Right ventricle myocardium inferior (tissue), 1 donor: ENCODE measurements around the gene SFXN4. TPM values are rescaled to one million over a fixed set of nuclear protein-coding genes. Genes with fewer than 3 reads are reported as not detected.

ENCODE experiments used
- ATAC-seq: fragments of 200-7000 bp; cut with Tn5 transposase; one replicate; pipeline ENCODE4 v1.9.1; 2020; ENCODE audit warnings: mild to moderate bottlenecking, moderate library complexity
- DNase-seq: peaks from one replicate; pipeline ENCODE4 v3.0.0; 2021; ENCODE audit errors: missing footprints
- intact Hi-C: fragments of 100-400 bp; cut with DNase I; formaldehyde crosslinking; loops from one replicate; pipeline ENCODE4 v1.11.0; 2022
- long read RNA-seq: library from polyadenylated mRNA; unstranded; transcript quantifications from one replicate; pipeline ENCODE4 v2.0.0, GENCODE V29; 2021
- total RNA-seq: library from RNA; stranded (reverse); fragmentation: NEBNext Ultra II Directional; extraction: Animal tissue kit (Norgen Biotek cat#: 25700); gene quantifications from one replicate; pipeline ENCODE4 v1.2.1, GENCODE V29; 2021
- donor health status: DM: no; HTN: yes; CAD: no; lungs with severe emphysema.

SFXN4 gene
- 42.0 TPM for total RNA-seq
- long read RNA-seq, transcript SFXN4-201 (14 exons, 1,363 nt): major isoform, 19 of 26 reads
- long read RNA-seq, partial matches to known transcripts: 0 of 26 reads
- long read RNA-seq, other reads (novel, unspliced or antisense): 7 of 26 reads

- peak; percentile 93 for DNase-seq
- ATAC-seq: peak; percentile 97
- intact Hi-C loops: loop anchor here (5.0 kb wide), 1 partner anchor 83 kb away; the partner anchor contains the start of gene EIF3A
Observed at GRCh38 chr10:119165171-119166117, at the start of gene SFXN4. Gene SFXN4, minus strand, starts transcription at chr10:119165714. Its CDS starts 67 bp downstream, at chr10:119165647.

DNA sequence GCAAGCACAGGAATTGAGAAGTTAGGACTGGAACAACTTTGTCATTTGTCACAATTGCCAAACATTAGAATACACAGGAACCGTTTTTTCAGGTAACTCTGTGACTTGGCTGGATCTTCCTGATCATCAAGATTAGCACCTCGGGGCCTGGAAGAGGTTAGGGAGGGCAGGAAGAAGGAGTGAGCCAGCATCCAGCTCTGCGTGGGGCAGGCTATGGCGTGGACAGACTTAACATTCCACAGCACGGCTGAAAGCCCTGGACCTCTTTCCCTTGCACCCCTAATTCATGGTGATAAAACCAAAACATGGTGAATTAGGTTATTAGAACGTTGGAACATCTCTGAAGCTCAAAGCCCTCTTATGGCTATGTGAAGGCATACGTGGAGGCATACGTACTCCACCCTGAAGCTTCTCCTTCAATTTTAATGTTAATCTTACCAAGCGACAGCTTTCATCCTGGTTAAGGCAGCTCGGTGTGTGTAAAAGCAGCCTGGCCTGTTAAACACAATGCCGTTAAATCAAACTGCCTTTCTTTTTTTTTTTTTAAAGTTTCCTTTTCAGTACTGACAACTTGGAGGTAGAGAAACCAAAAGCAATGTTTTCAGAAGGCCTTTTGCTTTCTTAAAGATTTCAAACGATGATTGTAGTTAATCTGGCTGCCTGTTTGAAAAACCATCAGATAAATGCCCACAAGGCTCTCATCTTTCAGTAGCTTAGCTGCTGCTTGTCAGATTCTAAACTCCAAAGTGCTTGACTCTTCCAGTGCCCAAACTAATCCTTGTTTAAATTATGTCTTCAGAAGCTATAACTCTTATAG is 46.3 kb upstream of the SFXN4 start:
- DNase-seq: no peak
- ATAC-seq: no peak
- intact Hi-C loops: no loop called here

GRCh38 chr10:119211176-119211575 is 45.7 kb upstream of the SFXN4 start:
- ATAC-seq (no peak), DNase-seq (no peak)
- intact Hi-C loops: no loop called here

- intact Hi-C loops: no loop called here
- DNase-seq: no peak
- ATAC-seq: no peak
Observed at GRCh38 chr10:119210633-119211032, 45.1 kb upstream of the SFXN4 start.

GRCh38 chr10:119209736-119210355 is 44.3 kb upstream of the SFXN4 start:
- ATAC-seq (no peak), DNase-seq (no peak)
- intact Hi-C loops: loop anchor here (2.0 to 5.0 kb wide), 3 partner anchors 41 to 442 kb away; partner anchors contain the start of gene BAG3

DNA sequence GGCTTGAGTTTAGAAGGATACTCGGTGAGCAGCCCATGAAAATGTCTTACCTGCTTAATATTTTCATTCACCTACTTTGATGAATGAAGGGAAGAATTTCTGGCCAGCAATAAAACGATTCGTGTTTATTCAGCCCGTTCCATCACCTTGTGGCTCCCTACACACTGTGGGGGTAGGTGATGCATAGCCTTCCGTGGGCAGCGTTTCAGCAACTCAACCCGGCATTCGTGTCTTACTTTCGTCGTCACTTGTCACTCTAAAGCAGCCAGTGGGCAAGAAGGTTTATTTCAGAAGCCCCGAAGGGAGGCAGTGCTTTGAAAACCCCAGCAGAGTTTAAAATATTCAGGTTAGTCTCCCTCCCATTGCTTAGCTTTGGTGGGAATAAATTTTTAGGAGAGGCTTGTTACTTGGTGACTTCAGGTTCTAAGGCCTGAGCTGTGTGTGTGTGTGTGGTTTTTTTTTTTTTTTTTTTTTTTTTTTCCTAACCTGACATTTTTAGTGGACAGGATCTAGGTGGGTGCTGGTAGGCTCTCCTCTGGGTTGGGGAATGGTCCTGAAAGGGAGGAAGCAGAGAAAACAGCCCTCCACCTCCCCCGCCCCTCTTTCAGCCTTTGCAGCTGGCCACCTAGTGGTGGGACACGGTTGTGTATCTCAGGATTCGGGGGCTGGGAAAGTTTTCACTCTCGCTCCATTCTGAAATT is 43.7 kb upstream of the SFXN4 start:
- intact Hi-C loops: loop anchor here (2.0 to 5.0 kb wide), 3 partner anchors 42 to 443 kb away; partner anchors contain the start of gene BAG3
- DNase-seq: peak; percentile 85
- ATAC-seq: no peak

DNA sequence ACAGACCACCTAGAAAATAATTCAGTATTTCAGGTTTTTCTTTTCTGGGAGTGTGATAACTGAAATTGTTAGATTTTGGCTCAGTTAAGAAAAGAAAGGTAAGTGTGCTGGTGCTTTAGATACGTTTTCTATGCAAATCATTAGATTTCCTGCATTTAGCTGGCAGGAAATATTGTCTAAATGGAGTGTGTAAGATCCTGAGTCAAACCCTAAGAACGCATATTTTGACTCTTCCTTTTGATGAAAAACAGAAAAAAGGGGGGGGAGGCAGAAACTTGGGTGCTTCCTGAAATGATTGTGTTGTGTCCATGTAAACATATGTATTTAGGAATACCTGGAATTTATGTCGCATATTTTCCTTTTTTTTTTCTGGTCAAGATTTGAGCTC is 43.0 kb upstream of the SFXN4 start:
- DNase-seq (no peak), ATAC-seq (no peak)
- intact Hi-C loops: loop anchor here (2.0 to 5.0 kb wide), 3 partner anchors 42 to 444 kb away; partner anchors contain the start of gene BAG3

DNA sequence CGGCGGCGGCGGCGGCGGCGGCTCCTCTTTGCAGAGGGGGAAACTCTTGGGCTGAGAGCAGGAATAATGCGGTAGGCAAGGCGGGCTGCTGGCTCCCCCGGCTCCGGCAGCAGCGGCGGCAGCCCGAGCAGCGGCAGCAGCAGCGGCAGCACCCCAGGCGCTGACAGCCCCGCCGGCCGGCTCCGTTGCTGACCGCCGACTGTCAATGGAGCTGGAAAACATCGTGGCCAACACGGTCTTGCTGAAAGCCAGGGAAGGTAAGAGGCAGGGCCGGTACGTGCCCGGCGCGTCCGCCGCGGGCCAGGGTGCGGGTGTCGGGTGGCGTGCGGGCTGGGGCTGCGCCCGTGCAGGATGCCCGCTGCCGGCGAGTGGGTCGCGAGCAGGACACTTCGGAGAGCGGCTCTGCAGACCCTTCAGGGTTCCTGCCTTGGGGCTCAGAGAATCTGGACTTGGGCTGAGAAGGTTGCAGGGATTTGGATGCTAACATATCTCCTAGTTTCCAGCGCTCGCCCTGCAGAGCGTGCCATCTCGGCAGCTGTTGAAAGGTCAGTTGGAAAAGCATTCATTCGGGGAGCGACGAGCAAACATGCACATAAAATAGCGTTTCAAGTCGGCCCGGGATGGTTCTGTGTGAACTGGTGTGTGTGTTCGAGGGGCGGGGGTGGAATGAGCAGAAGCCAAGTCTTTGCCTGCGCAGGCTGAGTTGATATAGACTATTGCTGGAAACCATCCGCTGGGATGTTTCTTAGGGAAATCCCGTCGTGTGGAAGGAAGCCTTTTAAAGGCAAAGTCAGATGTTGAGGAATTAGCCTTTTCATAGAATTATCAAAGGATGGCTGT is 42.4 kb upstream of the SFXN4 start:
- ATAC-seq (peak; percentile 5), DNase-seq (peak; percentile 73)
- intact Hi-C loops: loop anchor here (2.0 to 5.0 kb wide), 7 partner anchors 43 to 444 kb away; partner anchors contain the start of genes BAG3 and RGS10

GRCh38 chr10:119207366-119207666 is 41.8 kb upstream of the SFXN4 start, which contains the start of gene GRK5:
Gene GRK5, plus strand, starts transcription at chr10:119207571. Its CDS starts 347 bp downstream, at chr10:119207918.
- peak; percentile 96 for ATAC-seq
- intact Hi-C loops: loop anchor here (2.0 to 5.0 kb wide), 5 partner anchors 93 to 445 kb away; partner anchors contain the start of genes BAG3 and RGS10
- peak; percentile 99 for DNase-seq

DNA sequence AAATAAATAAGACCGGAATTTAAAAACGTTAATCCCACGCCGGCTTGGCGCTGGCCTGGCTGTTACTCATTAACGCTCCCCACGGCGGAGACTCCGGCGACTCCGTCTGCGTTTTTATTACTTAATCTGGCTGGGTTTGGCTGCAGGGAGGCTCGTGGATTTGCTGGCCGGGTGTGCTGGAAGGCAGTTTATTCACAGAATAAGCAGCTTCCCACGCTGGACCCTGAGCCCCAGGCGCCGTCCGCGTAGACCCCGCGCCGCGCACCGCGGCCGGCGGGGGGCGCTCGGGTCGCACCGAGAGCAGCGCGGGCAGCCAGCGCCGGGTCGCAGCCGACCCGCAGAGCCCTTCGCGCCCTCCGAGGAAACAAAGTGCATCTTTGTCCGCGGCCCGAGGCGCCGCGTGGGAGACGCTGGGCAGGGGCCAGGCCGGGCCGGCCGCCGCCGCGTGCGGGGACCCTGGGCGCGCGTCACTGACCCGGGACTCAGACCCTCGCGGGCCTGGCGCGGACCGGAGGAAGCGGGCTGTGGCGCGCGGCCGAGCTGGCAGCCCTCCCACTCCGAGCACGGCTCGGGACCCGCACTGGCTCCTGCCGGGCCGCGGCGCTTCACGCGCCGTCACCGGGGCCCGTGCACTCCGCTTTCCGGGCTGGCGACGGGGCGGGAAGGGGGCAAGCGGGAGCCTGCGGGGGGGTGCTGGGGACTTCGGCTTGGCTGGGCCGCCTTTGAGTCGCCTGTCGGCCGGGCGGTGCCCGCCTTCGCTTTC is 41.3 kb upstream of the SFXN4 start:
- ATAC-seq (peak; percentile 59), DNase-seq (peak; percentile 89)
- intact Hi-C loops: loop anchor here (1.0 to 5.0 kb wide), 6 partner anchors 94 to 446 kb away; partner anchors contain the start of genes BAG3 and RGS10

GRCh38 chr10:119205894-119206602 is 40.5 kb upstream of the SFXN4 start:
- DNase-seq: peak; percentile 88
- ATAC-seq: peak; percentile 37
- intact Hi-C loops: loop anchor here (1.0 to 5.0 kb wide), 6 partner anchors 95 to 446 kb away; partner anchors contain the start of genes BAG3 and RGS10

GRCh38 chr10:119203006-119203405 is 37.5 kb upstream of the SFXN4 start:
- DNase-seq (no peak), ATAC-seq (no peak)
- intact Hi-C loops: no loop called here

GRCh38 chr10:119201233-119201632 is 35.7 kb upstream of the SFXN4 start:
- no peak for ATAC-seq
- intact Hi-C loops: no loop called here
- DNase-seq: no peak

GRCh38 chr10:119199231-119199992 is 33.9 kb upstream of the SFXN4 start:
- DNase-seq (no peak), ATAC-seq (peak; percentile 96)
- intact Hi-C loops: loop anchor here (1.0 to 2.0 kb wide), 2 partner anchors 246 to 289 kb away; no protein-coding TSS in a partner anchor

GRCh38 chr10:119198438-119198837 is 32.9 kb upstream of the SFXN4 start:
- no peak for DNase-seq
- no peak for ATAC-seq
- intact Hi-C loops: loop anchor here (2.0 kb wide), 1 partner anchor 290 kb away; no protein-coding TSS in a partner anchor
